Activated CD4-positive, alpha-beta T cell treated with anti-CD3 and anti-CD28 coated beads for 1 hour (primary cell): ENCODE data around the gene CYB561.

Experiments
- DNase-seq: peaks from one replicate; pipeline ENCODE4 v3.0.0-alpha.2; 2020

Gene CYB561

GRCh38 chr17:63447471-63448009, 1.4 kb upstream of the CYB561 start:
- no peak for DNase-seq

- DNase-seq: no peak
Measured at GRCh38 chr17:63446753-63447470, 806 bp upstream of the CYB561 start.

GRCh38 chr17:63445571-63445953, 544 bp downstream of the CYB561 start:
- peak; percentile 35 for DNase-seq

GRCh38 chr17:63445065-63445464, 1.0 kb downstream of the CYB561 start:
- no peak for DNase-seq

GRCh38 chr17:63444457-63444856, 1.6 kb downstream of the CYB561 start:
- no peak for DNase-seq

GRCh38 chr17:63443053-63443452, 3.1 kb downstream of the CYB561 start:
- no peak for DNase-seq

- no peak for DNase-seq
Measured at GRCh38 chr17:63442549-63443035, 3.5 kb downstream of the CYB561 start.

GRCh38 chr17:63442074-63442473, 4.0 kb downstream of the CYB561 start:
- no peak for DNase-seq

GRCh38 chr17:63441654-63442053, 4.5 kb downstream of the CYB561 start:
- no peak for DNase-seq

- no peak for DNase-seq
Measured at GRCh38 chr17:63440770-63441335, 5.3 kb downstream of the CYB561 start.

GRCh38 chr17:63440127-63440769, 5.9 kb downstream of the CYB561 start:
- no peak for DNase-seq

- DNase-seq: no peak
Measured at GRCh38 chr17:63439687-63440086, 6.4 kb downstream of the CYB561 start.

GRCh38 chr17:63438092-63439051, 7.7 kb downstream of the CYB561 start:
- no peak for DNase-seq

GRCh38 chr17:63437287-63438091, 8.6 kb downstream of the CYB561 start:
- no peak for DNase-seq

GRCh38 chr17:63436523-63437110, 9.5 kb downstream of the CYB561 start:
- no peak for DNase-seq

- no peak for DNase-seq
Measured at GRCh38 chr17:63435681-63436522, 10.2 kb downstream of the CYB561 start.

GRCh38 chr17:63434951-63435571, 11.0 kb downstream of the CYB561 start:
- DNase-seq: no peak

GRCh38 chr17:63433746-63434591, 12.1 kb downstream of the CYB561 start:
- DNase-seq: no peak
